Mesenchymal stem cell (in vitro differentiated cells and primary cell): ENCODE measurements around the gene LRP1.

Source experiments
- DNase-seq: peaks from one replicate; pipeline ENCODE4 v3.0.0-alpha.2; 2013
- H2AFZ ChIP-seq: one replicate; pipeline ENCODE4 v1.6.1; 2013; ENCODE audit warnings: low read depth, mild to moderate bottlenecking, control low read depth, inconsistent platforms, low read length, moderate library complexity
- H2AK5ac ChIP-seq: 2 replicates; pipeline ENCODE4 v1.6.1; 2013; ENCODE audit warnings: low read length, moderate library complexity, mild to moderate bottlenecking, inconsistent platforms; ENCODE audit not compliant: severe bottlenecking
- H2BK120ac ChIP-seq: one replicate; pipeline ENCODE4 v1.6.1; 2013; ENCODE audit warnings: low read depth, mild to moderate bottlenecking, inconsistent platforms, low read length, moderate library complexity
- H2BK12ac ChIP-seq, 2 experiments: one replicate each; pipeline ENCODE4 v1.6.1; 2013; ENCODE audit warnings: inconsistent platforms in 2 of 2, low read length in 2 of 2, mild to moderate bottlenecking in 2 of 2, moderate library complexity in 2 of 2, control low read depth in 1 of 2
- H2BK15ac ChIP-seq: one replicate; pipeline ENCODE4 v1.6.1; 2013; ENCODE audit warnings: mild to moderate bottlenecking, low read depth, inconsistent platforms; ENCODE audit not compliant: poor library complexity, severe bottlenecking
- H2BK5ac ChIP-seq: 2 replicates; pipeline ENCODE4 v1.6.1; 2013; ENCODE audit warnings: low read depth, mild to moderate bottlenecking, low read length, control low read depth, inconsistent platforms; ENCODE audit not compliant: poor library complexity, severe bottlenecking
- H3K14ac ChIP-seq, 2 experiments: one replicate each; pipeline ENCODE4 v1.6.1; 2013; ENCODE audit warnings: inconsistent platforms in 2 of 2, low read length in 2 of 2, control low read depth in 1 of 2, mild to moderate bottlenecking in 1 of 2, moderate library complexity in 1 of 2
- H3K18ac ChIP-seq, 2 experiments: one replicate each; pipeline ENCODE4 v1.6.1; 2013; ENCODE audit warnings: inconsistent platforms in 2 of 2, low read length in 2 of 2, control low read depth in 1 of 2, low read depth in 1 of 2, mild to moderate bottlenecking in 1 of 2
- H3K23ac ChIP-seq, 2 experiments: one replicate each; pipeline ENCODE4 v1.6.1; 2013; ENCODE audit warnings: inconsistent platforms in 2 of 2, low read length in 2 of 2, mild to moderate bottlenecking in 2 of 2, moderate library complexity in 2 of 2, control low read depth in 1 of 2
- H3K27ac ChIP-seq: 2 replicates; pipeline ENCODE4 v1.5.1; 2013; ENCODE audit warnings: mild to moderate bottlenecking, moderate library complexity, low read length, control low read depth, inconsistent platforms; ENCODE audit not compliant: poor library complexity, severe bottlenecking
- H3K27me3 ChIP-seq, 2 experiments: 2 replicates each; pipeline versions ENCODE4 v1.6.1 to v1.7.0; 2013; ENCODE audit warnings: low read length in 2 of 2, mild to moderate bottlenecking in 2 of 2, moderate library complexity in 2 of 2, control low read depth in 1 of 2, inconsistent platforms in 1 of 2; ENCODE audit not compliant: control insufficient read depth in 1 of 2, insufficient read depth in 1 of 2
- H3K36me3 ChIP-seq, 2 experiments: 2 replicates each; pipeline versions ENCODE4 v1.6.1 to v1.7.0; 2013; ENCODE audit warnings: low read length in 2 of 2, control low read depth in 1 of 2, inconsistent platforms in 1 of 2, low read depth in 1 of 2, mild to moderate bottlenecking in 1 of 2; ENCODE audit not compliant: insufficient read depth in 2 of 2, control insufficient read depth in 1 of 2
- H3K4ac ChIP-seq, 2 experiments: one replicate each; pipeline ENCODE4 v1.6.1; 2013; ENCODE audit warnings: inconsistent platforms in 2 of 2, low read length in 2 of 2, mild to moderate bottlenecking in 2 of 2, moderate library complexity in 2 of 2, control low read depth in 1 of 2, low read depth in 1 of 2
- H3K4me1 ChIP-seq: 2 replicates; pipeline ENCODE4 v1.6.1; 2013; ENCODE audit warnings: low read depth, low read length, control low read depth; ENCODE audit not compliant: control insufficient read depth, insufficient read depth
- H3K4me2 ChIP-seq: 2 replicates; pipeline ENCODE4 v1.6.1; 2013; ENCODE audit warnings: low read length, mild to moderate bottlenecking, inconsistent platforms; ENCODE audit not compliant: poor library complexity, severe bottlenecking
- H3K4me3 ChIP-seq, 2 experiments: 2 replicates each; pipeline versions ENCODE4 v1.5.1 to v1.7.0; 2013; ENCODE audit warnings: low read length in 2 of 2, mild to moderate bottlenecking in 2 of 2, control low read depth in 1 of 2, low read depth in 1 of 2; ENCODE audit not compliant: insufficient read depth in 1 of 2
- H3K79me1 ChIP-seq: replicated peaks from 2 replicates; pipeline ENCODE4 v1.6.1; 2013; ENCODE audit warnings: mild to moderate bottlenecking, control low read depth, low read length, inconsistent platforms; ENCODE audit not compliant: poor library complexity, severe bottlenecking
- H3K9ac ChIP-seq: 2 replicates; pipeline ENCODE4 v1.7.0; 2013; ENCODE audit warnings: mild to moderate bottlenecking, low read length, moderate library complexity
- H3K9me3 ChIP-seq: 2 replicates; pipeline ENCODE4 v1.7.0; 2013; ENCODE audit warnings: mild to moderate bottlenecking, low read length; ENCODE audit not compliant: control insufficient read depth
- H4K8ac ChIP-seq: one replicate; pipeline ENCODE4 v1.6.1; 2013; ENCODE audit warnings: inconsistent platforms, mild to moderate bottlenecking, low read length, moderate library complexity
- H4K91ac ChIP-seq: one replicate; pipeline ENCODE4 v1.6.1; 2013; ENCODE audit warnings: mild to moderate bottlenecking, low read length, inconsistent platforms
- WGBS: methylation state at CpG from one replicate; pipeline ENCODE4 v1.1.7; 2013; ENCODE audit warnings: mixed read lengths; 5-methylcytosine and 5-hydroxymethylcytosine counted together

Gene LRP1

GRCh38 chr12:57230381-57231155 lies 102.3 kb downstream of the LRP1 start:
- H3K4me3 ChIP-seq, result peak overlapping the region; percentile 70 to 86
- peak overlapping the region; percentile 2 to 81 for H3K18ac ChIP-seq
- H3K27me3 ChIP-seq, result peaks cover 9 to 22% of the 10 kb centered on the region in 2 experiments
- no peak overlapping the region for H2AFZ ChIP-seq
- no peaks in the 10 kb centered on the region for H3K9me3 ChIP-seq
- H3K23ac ChIP-seq, result no peak overlapping the region
- peak overlapping the region; percentile 98 for H3K9ac ChIP-seq
- no peak for DNase-seq
- 42% methylated on average over 9 of the region's 10 CpGs for WGBS
- peak overlapping the region; percentile 4 to 7 for H2BK12ac ChIP-seq
- peaks cover 33% of the 10 kb centered on the region for H3K4me1 ChIP-seq
- peaks cover 42 to 45% of the 10 kb centered on the region in 2 experiments for H3K36me3 ChIP-seq
- peak overlapping the region; percentile 44 for H2BK120ac ChIP-seq
- no peak overlapping the region for H2AK5ac ChIP-seq
- peak overlapping the region; percentile 96 for H3K27ac ChIP-seq
- H4K8ac ChIP-seq, result peak overlapping the region; percentile 78
- no peak overlapping the region for H2BK5ac ChIP-seq
- H3K4ac ChIP-seq, result peak overlapping the region; percentile 16 to 56
- H4K91ac ChIP-seq, result peak overlapping the region; percentile 94
- no peak overlapping the region for H2BK15ac ChIP-seq
- peak overlapping the region; percentile 76 for H3K4me2 ChIP-seq
- peak overlapping the region in 1 of 2 experiments; percentile 64 for H3K14ac ChIP-seq
- H3K79me1 ChIP-seq, result peaks cover 23% of the 10 kb centered on the region

GRCh38 chr12:57231276-57232021 lies 103.2 kb downstream of the LRP1 start:
- 97% methylated on average over 10 of the region's 13 CpGs for WGBS
- Histone ChIP-seq H3K27me3 (peaks cover 1 to 21% of the 10 kb centered on the region in 2 experiments), H3K9me3 (no peaks in the 10 kb centered on the region)

GRCh38 chr12:57232156-57232756 lies 104.0 kb downstream of the LRP1 start:
- no peak overlapping the region for H2BK5ac ChIP-seq

More at GRCh38 chr12:57231276-57232021, 103.2 kb downstream of the LRP1 start:
- no peak overlapping the region for H2BK120ac ChIP-seq
- no peak overlapping the region for H2BK5ac ChIP-seq
- H3K36me3 ChIP-seq, result peaks cover 42 to 54% of the 10 kb centered on the region in 2 experiments
- no peak overlapping the region for H2AK5ac ChIP-seq
- DNase-seq, result no peak
- peak overlapping the region in 1 of 2 experiments; percentile 16 for H3K18ac ChIP-seq
- no peak overlapping the region for H3K27ac ChIP-seq
- peak overlapping the region in 1 of 2 experiments; percentile 10 for H3K4ac ChIP-seq
- peaks cover 23% of the 10 kb centered on the region for H3K79me1 ChIP-seq
- H2BK12ac ChIP-seq, result no peak overlapping the region
- H4K91ac ChIP-seq, result peak overlapping the region; percentile 47
- peak overlapping the region; percentile 98 for H3K9ac ChIP-seq
- peak overlapping the region; percentile 21 for H3K4me2 ChIP-seq
- peak overlapping the region; percentile 47 for H4K8ac ChIP-seq
- H3K4me3 ChIP-seq, result peak overlapping the region in 1 of 2 experiments; percentile 86
- H3K4me1 ChIP-seq, result peaks cover 29% of the 10 kb centered on the region
- H3K23ac ChIP-seq, result no peak overlapping the region
- H2BK15ac ChIP-seq, result peak overlapping the region; percentile 61
- no peak overlapping the region for H2AFZ ChIP-seq
- H3K14ac ChIP-seq, result peak overlapping the region in 1 of 2 experiments; percentile 26

More at GRCh38 chr12:57232156-57232756, 104.0 kb downstream of the LRP1 start:
- Histone ChIP-seq H3K27me3 (peaks cover 6 to 21% of the 10 kb centered on the region in 2 experiments), H3K4ac (no peak overlapping the region), H3K18ac (no peak overlapping the region), H2AK5ac (no peak overlapping the region), H3K9ac (no peak overlapping the region), H3K36me3 (peaks cover 42 to 54% of the 10 kb centered on the region in 2 experiments), H3K4me3 (no peak overlapping the region), H3K79me1 (peaks cover 23% of the 10 kb centered on the region), H3K9me3 (no peaks in the 10 kb centered on the region), H2BK120ac (no peak overlapping the region), H3K27ac (no peak overlapping the region), H2AFZ (no peak overlapping the region), H3K14ac (no peak overlapping the region), H4K91ac (no peak overlapping the region), H3K23ac (peak overlapping the region in 1 of 2 experiments; percentile 61), H3K4me1 (peaks cover 21% of the 10 kb centered on the region), H3K4me2 (no peak overlapping the region), H4K8ac (no peak overlapping the region), H2BK12ac (no peak overlapping the region), H2BK15ac (no peak overlapping the region)
- 96% methylated on average over 19 of the region's 19 CpGs for WGBS
- DNase-seq, result no peak
